Stimulated activated CD4-positive, alpha-beta T cell treated with anti-CD3 and anti-CD28 coated beads, TNF-alpha, amount 100 ng/mL, for 4 hours (primary cell): ENCODE data around the gene SNAP29.
"Not testable (repeated sequence)": the region's sequence is repeated elsewhere in the genome, so short reads cannot be mapped to it uniquely, and the experiment has no call there.

ENCODE experiments used
- DNase-seq, 3 experiments: peaks; one replicate each; pipeline ENCODE4 v3.0.0-alpha.2; 2020; ENCODE audit warnings: low read depth in 3 of 3

The SNAP29 gene

DNA sequence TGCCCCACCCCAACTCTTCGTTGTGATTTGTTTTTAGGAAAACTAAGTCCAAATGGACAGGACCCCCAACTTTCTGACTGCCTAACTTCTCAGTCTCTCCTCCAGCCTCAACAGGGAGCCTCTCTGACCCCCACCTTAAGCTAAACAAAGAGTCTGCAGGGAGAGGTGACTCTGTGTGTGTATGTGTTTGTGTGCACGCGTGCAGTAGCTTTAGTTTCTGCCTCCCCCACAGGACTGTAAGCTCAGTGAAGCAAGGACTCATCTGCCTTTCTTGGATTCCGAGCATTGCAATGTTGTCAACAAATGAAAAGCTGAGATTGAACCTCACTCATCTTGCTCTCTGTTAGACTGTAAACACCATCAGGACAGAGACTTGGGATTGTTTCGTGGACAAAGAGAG lies 7.9 kb downstream of the SNAP29 start:
- no peak for DNase-seq

DNA sequence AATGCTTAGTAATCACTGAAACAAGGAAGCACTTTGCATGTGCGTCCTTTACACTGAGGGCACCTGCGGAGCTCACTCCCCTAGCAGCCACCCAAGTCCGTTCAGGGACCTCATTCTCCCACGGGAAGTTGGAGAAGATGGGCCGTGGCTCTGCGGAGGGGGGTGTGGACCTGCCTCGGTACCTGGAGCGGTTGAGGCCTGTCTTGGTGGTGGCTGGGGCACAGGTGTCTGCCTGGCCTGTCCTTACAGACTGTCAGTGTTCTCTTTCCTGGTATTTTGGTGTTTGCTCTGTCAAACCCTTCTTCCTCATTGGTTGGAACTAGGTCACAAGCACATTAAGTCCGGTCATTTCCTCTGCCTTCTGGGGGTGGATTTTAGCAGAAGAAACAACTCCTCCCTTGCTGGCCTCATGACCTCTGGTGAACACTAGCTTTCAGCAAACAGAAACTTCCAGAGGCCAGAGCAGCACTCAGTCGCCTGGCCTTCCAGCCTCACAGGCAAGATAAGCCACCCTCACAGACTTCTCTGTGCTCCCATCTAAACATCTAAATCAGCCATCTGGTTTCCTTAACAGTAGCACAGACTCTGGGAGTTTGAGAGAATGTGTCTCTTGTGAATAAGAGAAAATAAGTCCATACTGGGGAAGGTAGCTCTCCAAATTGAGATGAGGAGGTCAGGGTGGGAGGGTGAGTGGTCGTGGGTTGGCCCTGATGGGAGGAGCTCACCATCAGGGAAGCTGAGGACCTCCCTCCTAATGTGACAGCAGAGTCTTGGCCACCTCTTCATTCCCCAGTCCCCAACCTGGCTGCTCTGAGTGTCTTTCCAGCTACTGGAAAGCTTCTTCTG lies 8.6 kb downstream of the SNAP29 start:
- DNase-seq = no peak

DNA sequence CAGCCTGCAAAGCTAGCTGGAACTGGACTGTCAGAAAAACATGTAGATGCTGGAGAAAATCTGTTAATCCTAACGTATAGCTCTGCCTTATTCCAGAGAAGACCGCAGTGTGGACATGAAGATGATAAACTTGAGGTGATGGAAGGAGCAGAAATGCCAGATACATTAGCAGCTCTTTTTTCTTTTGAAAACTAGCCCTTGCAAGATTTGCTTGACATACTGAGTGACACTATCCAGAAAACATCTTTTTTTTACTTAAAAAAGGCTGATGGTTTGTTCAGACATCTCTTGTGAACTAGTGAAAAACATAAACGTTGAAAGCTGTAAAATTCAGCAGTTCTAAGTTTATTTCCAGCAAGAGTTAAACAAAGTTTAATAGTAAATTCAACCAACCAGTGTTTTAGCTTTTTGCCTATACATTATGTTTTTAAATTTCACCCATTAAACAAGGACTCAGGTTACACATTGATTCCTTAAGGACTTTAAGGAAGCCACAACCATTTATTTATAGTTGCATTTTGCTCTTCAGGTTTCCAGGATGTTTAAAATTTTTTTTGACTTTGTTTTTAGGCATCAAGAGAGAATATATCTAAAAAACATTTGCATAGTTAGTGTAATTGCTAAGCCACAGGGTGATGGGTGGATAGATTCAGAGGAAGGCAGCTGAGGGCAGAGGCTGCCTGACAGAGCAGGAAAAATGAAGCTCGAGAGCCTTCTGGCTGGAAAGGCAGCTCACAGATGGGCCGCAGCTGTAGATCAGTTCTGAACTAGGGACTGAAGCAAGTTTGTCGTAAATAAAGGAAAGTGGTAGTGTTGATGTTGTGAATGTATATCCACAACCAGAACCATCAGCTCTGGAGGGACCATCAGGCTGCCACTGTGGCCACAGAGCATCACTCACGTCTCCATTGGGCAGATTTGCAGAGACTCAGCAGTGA lies 9.5 kb downstream of the SNAP29 start:
- no peak for DNase-seq

DNA sequence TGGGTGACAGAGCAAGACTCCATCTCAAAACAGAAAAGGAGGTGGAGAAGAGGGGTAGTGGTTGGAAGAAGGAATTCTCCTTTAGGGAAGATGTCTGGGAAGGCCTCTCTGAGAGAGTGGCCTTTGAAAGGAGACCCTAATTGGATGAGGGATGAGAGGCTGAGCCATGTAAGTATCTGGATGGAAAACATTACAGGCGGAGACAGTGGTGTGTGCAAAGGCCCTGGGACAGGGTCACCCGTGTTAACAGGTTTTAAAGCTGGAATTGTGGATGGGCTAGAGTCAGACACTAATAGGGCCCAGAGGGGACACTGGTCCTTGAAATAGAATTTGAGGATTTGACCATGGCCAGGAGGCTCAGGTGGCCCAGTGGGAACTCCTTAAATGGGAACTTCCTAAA lies 10.4 kb downstream of the SNAP29 start:
- no peak for DNase-seq

DNA sequence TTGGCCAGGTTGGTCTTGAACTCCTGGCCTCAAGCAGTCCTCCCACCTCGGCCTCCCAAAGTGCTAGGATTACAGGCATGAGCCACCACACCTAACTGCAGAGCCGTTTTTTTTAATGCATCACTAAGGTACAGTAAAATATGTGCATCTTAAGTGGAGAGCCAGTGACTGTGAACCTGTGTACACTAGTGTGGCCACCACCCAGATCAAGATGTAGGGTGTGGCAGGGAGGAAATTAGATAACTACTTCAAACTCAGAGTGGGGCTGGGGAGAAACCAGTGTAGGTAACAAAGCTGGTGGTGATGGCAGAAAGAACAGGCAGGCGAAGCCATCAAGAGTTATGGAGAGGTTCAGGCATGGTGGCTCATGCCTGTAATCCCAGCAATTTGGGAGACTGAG lies 14.4 kb downstream of the SNAP29 start:
- no peak for DNase-seq

DNA sequence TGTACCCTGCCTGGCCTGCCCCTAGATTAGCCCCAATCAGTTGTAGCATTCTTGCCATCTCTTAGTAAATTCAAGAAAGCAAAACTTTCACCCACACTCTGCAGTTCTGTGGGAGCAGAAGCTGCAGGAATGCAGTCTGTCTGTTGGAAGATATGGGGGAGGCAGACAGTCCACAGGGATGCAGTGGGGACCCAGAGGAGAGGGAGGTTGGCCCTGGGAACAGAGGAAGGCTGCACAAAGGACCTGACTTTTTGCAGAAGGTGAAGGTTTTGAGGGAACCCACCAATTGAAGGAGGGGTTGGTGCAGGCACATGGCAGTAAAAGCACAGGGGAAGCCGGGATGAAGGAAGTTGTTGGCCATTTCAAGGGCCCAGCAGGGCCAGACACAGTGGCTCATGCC lies 16.5 kb downstream of the SNAP29 start:
- no peak for DNase-seq

DNA sequence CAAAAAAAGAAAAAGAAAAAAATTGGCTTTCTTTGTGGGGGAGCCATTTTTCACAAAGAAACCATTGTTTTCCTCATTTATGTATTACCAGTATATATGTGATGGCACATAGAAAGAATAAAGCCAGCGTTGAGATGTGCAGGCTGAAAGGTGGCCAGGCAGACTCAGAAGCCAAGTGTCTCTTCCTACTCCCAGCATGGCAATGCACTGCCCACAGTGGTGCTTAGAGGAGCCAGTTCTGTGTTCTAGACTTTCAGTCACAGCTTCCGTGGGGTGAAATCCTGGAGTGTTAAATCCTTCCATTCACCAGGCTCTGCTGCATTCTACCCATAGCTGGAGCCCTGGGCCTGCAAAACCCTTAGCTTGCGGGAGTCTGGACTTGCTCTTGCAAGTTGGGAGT lies 18.9 kb downstream of the SNAP29 start:
- no peak for DNase-seq

DNA sequence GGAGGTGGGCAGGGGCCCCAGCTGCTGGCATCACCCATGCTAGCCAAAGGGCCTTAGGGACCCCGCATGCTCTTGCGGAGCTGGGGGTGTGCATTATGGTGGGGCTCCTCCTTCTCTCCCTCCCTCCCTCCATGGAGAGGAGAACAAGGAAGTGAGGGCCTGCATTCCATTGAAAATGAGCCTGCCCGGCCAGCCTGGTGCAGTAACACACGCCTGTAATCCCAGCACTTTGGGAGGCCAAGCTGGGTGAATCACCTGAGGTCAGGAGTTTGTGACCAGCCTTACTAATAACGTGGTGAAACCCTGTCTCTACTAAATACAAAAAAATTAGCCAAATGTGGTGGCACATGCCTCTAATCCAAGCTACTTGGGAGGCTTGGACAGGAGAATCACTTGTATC lies 22.4 kb downstream of the SNAP29 start:
- DNase-seq = no peak

DNA sequence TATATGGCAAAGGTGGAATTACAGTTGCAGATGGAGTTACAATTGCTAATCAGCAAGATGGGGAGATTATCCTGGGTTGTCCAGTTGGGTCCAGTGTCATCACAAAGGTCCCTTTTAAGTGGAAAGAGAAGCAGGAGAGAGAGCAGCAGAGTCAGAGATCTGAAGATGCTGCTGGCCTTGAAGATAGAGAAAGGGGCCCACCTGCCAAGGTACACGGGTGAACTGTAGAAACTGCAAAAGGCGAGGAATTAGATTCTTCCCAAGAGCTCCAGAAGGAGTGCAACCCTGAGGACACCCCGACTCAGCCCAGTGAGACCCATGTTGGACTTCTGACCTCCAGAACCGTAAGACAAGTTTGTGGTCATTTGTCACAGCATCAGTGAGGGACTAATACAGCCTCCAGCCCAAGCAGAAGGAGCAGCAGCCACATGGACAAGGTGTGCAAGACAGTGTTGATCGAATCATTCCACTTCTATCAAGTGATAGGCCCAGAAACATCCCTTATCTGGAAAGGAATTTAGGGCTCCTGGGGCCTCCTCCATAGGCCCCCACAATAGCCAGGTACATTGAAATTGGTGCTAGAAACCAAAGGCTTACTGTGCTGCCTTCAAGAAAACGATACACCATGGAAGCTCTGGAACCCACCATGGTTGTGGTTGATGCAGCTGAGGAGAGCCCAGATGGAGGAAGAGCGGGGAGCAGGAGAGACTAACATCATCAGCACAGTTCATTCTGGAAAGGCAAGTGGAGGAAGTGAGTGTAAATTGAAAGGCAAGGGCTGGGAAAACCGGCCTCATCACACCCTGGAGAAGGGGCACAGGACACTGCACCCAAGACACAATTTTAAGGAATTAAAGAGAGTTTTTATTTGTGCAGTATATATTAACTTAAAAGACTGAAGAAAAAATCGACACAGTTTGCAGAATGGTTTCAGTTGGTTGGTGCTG lies 23.3 kb downstream of the SNAP29 start:
- no peak for DNase-seq

DNA sequence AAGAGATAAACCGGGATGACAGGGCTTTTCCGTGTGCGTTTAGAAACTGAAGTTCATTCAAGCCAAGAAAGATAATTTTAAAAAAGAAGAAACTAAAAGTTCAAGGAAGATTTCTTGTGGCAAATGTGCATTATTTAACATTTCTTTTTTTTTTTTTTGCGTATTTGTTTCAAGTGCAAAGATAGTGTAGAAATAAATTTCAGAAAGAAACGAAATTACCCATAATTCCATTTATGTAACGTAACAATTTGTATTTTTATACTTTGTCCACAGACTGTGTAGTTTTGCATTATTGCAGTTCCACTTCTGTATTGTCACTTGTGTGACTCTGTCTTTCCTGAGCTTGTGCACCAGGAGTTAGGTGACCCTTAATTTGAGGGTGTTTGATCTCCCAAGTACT lies 24.0 kb downstream of the SNAP29 start:
- no peak for DNase-seq

DNA sequence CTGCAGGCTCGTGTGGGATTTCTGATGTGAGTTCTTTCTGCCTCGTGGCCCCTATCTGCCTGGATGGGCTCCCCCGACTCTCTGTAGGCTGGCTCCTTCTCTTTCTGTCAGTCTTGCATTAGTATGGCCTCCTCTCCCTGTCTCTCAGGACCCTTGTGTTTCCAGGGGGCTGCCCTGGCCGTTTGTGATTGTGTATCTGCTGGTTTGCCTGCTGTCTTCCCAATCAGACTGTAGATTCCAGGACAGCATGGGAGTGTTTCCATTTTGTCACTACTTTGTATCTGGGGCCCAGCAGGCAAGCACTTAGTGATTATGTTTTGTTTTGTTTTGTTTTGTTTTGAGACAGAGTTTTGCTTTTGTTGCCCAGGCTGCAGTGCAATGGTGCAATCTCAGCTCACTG lies 25.6 kb downstream of the SNAP29 start:
- DNase-seq = no peak

DNA sequence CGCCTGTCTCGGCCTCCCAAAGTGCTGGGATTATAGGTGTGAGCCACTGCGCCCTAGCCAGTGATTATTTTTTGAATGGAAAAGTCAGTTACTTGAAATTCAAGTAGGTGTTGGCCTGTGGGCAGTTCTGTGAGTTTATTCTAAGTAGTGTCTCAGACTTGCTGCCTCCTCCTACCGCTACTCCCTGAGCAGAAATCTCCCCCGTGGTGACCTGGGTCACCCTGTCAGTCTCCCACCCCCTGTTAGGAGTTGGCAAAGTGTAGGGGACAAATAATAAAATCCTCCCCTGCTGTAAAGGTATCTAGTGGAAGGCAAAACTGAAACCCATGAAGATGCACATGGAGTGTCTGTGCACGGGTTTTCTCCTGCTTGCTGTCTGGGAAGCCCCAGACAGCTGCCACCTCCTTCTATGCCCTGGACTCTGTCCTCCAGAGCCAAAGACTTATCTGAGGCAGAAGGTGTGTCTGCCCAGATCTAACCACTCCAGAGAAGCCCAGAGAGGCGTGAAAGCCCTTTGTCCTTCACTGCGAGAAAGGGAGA lies 26.3 kb downstream of the SNAP29 start:
- no peak for DNase-seq

DNA sequence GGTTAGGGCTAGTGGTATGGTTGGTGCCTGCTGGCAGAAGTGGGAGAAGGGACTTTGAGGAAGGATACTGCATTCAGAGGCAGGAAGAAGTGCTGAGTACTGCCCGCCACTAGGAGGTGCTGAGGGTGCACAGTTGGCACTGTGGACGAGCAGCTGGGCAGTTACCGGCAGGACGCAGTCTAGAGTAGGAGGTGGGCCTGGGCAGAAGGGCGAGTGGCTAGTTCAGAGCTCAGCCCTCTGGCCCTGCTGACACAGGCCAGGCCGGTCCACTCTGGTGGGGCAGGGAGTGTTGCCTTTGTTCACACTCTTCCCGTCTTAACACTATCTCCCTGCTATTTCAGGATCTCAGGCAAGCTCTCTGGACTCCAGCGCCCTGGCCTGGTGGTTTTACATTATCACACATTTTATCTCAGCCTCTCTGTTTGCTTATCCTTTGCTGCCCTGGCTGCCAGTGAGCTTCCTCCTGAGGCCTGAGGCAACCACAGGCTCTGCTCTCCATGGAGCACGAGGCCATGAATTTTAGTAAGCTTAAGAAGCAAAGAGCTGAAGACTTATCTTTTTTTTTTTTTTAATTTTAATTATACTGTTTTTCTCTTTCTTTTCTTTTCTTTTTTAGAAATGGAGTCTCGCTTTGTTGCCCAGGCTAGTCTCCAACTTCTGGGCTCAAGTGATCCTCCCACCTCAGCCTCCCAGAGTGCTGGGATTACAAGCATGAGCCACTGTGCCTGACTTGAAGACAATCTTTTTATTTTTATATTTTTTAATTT lies 26.9 kb downstream of the SNAP29 start:
- DNase-seq = peak in 2 of 3 experiments; percentile 5 to 7

DNA sequence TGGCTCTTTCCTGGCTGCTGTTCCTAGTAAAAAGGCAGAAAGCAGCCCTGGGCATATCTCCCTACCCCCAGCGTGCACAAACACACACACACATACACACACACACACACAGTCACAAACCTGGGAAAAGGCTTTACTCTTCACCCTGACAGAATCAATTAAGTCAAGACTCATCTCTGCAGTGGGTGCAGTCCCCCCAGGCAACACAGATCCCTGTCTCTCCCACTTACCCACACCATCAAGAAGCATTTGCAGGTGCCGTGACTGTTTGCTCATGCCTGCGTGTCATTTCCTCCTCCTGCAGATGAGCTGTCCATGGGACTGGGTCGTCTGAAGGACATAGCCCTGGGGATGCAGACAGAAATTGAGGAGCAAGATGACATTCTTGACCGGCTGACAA lies 28.6 kb downstream of the SNAP29 start:
- no peak for DNase-seq

DNA sequence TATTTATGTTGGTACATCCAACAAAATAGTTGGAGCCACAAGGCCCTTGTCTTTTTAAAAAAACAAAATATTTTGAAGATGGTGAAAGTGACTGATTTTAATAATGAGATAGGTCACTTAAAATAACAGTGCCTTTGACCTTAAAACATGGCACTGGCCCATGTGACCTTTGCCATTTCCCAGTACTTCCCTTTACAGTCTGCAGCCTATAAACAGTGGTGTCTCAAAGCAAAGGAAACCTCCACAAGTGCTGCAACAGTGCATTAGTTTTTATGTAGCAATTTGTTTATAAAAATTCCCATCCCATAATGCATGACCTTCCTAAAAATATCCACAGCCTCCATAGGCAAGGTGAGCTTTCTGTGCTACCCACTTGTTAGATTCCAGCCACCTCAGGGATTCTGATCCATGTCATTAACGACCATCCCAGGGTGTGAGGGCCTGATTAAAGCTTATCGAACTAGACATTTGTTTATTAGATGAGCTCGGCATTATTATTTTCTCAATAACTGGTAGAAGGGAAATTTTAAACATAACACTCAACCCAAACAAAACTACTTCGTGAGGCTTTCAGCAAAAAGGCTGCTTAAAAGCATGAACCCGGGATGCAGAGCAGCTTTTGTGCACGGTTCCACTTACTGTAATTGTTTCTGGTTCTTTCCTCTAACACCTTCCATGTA lies 30.4 kb downstream of the SNAP29 start:
- no peak for DNase-seq

DNA sequence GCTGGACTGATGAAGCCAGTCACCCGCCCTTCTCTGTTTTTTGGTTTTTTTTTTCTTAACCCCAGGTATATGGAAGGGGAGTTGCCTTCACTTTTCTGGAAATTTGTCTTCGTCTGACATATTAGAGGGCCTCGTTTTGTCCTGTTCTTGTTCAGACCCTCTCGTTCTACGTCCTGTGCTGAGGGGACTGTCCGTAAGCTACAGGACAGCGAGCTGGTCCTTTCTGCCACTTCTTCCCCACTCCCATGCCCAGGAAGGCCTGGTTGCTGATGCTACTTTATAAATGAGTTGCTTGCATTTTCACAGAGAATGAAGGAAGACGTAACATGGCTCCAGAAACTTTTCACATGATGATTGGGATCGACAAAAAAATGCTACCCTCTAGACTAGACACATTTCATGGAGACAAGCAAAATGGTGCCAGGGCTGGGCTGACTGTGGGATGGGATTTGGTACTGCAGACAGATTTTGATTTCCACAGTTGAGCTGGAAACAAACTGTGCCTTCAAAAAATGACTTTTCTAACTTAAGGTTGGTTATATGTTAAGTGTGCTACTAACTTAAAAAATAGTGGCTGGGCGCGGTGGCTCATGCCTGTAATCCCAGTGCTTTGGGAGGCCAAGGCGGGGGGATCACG lies 31.2 kb downstream of the SNAP29 start:
- DNase-seq = no peak

DNA sequence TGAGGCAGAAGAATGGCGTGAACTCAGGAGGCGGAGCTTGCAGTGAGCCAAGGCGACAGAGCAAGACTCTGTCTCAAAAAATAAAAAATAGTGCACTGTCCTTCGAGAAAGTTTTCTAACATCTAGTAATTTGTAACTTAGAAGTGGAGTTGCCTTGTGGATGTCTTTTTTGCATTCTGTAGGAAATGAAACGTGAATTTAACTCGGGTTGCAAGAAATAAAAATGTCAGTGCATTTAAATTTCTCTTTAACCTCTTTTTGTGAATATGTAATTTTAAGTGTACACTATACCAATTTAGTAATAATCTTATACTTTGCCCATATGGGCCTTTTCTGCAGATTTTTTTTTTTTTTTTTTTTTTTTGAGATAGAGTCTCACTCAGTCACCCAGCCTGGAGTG lies 32.2 kb downstream of the SNAP29 start:
- DNase-seq = no peak

DNA sequence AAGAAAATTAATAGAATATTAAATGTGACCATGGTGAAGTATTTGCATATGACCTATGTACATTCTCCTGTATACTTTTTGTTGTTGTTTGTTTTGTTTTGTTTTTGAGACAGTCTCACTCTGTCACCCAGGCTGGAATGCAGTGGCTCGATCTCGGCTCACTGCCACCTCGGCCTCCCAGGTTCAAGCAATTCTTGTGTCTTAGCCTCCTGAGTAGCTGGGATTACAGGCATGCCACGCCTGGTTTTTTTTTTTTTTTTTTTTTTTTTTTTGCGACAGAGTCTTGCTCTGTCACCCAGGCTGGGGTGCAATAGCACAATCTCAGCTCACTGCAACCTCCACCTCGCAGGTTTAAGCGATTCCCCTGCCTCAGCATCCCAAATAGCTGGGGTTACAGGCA lies 38.9 kb downstream of the SNAP29 start:
- not testable (repeated sequence) for DNase-seq

DNA sequence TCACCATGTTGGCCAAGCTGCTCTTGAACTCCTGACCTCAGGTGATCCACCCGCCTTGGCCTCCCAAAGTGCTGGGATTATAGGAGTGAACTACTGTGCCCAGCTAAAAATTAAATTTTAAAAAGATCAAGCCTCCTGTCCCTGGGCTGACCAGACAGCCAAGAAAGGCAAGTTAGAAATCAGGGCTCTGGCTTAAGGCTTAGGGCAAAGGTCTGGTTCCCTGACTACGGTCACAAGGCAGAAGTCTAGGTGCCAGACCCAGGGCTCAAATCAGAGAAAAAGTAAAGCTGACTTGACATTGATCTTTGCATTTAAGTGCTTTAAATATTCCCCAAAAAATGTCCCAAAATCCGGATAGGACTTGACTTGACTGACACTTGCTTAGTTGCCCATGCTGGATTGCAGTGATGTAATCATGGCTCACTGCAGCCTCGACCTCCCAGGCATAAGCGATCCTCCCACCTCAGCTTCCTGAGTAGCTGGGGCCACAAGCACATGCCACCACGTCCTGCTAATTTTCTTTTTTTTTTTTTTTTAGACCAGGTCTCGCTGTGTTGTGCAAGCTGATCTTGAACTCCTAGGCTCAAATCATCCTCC lies 41.1 kb downstream of the SNAP29 start:
- no peak for DNase-seq
